Measurements from ENCODE around the gene TEAD4. TPM values are rescaled to one million over a fixed set of nuclear protein-coding genes. Genes with fewer than 3 reads are reported as not detected.

Gene TEAD4
- total RNA-seq, 2 experiments from 2014 or later = not detected

GRCh38 chr12:3012786-3013185 lies 53.6 kb downstream of the TEAD4 start:
- ChIA-PET POLR2A (interaction anchor here (0.6 kb wide), 1 partner anchor 13 kb away, joined by 3 read pairs; no protein-coding TSS in a partner anchor), CTCF (ENCODE audit: unreplicated experiment) (no interaction called here)
- Histone ChIP-seq H3K27ac (ENCODE audit: low read depth, low read length, poor library complexity, severe bottlenecking) (no peak overlapping the region), H3K9me3 (ENCODE audit: low read length) (no peaks in the 10 kb centered on the region), H2AFZ (ENCODE audit: low read length) (no peak overlapping the region), H3K36me3 (ENCODE audit: insufficient read depth, low read length) (no peaks in the 10 kb centered on the region), H4K20me1 (ENCODE audit: insufficient read depth, low read length) (no peaks in the 10 kb centered on the region), H3K79me2 (ENCODE audit: insufficient read depth, low read depth, low read length) (no peaks in the 10 kb centered on the region), H3K9me2 (ENCODE audit: insufficient read depth, low read length) (no peaks in the 10 kb centered on the region), H3K4me1 (ENCODE audit: insufficient read depth, low read length, poor library complexity, severe bottlenecking) (no peaks in the 10 kb centered on the region), H3K4me2 (ENCODE audit: low read length) (no peak overlapping the region), H3K4me3 (ENCODE audit: low read depth, low read length, poor library complexity, severe bottlenecking) (no peak overlapping the region)
- no peak for DNase-seq (ENCODE audit: low spot score)
- BruUV-seq (replicated peaks) = no TSS peak
- intact Hi-C loops (cut with micrococcal nuclease; ENCODE audit: unreplicated experiment) = no loop called here
- TF ChIP-seq EZH2phosphoT487 (IDR thresholded peaks at IDR 0.05; ENCODE audit: borderline replicate concordance, low read depth, low read length) (no peak), CTCF (conservative IDR thresholded peaks at IDR 0.05; ENCODE audit: low read length) (no peak)

- CTCF ChIA-PET (ENCODE audit: unreplicated experiment) = no interaction called here
- Histone ChIP-seq H3K4me3 (ENCODE audit: low read depth, low read length, poor library complexity, severe bottlenecking) (no peak overlapping the region), H4K20me1 (ENCODE audit: insufficient read depth, low read length) (no peaks in the 10 kb centered on the region), H3K36me3 (ENCODE audit: insufficient read depth, low read length) (no peaks in the 10 kb centered on the region), H3K4me1 (ENCODE audit: insufficient read depth, low read length, poor library complexity, severe bottlenecking) (no peaks in the 10 kb centered on the region), H3K4me2 (ENCODE audit: low read length) (no peak overlapping the region), H2AFZ (ENCODE audit: low read length) (no peak overlapping the region), H3K9me3 (ENCODE audit: low read length) (no peaks in the 10 kb centered on the region), H3K9me2 (ENCODE audit: insufficient read depth, low read length) (no peaks in the 10 kb centered on the region), H3K27ac (ENCODE audit: low read depth, low read length, poor library complexity, severe bottlenecking) (no peak overlapping the region), H3K79me2 (ENCODE audit: insufficient read depth, low read depth, low read length) (no peaks in the 10 kb centered on the region)
- POLR2A ChIA-PET = no interaction called here
- intact Hi-C loops (cut with micrococcal nuclease; ENCODE audit: unreplicated experiment) = no loop called here
- DNase-seq (ENCODE audit: low spot score) = no peak
- TF ChIP-seq EZH2phosphoT487 (IDR thresholded peaks at IDR 0.05; ENCODE audit: borderline replicate concordance, low read depth, low read length) (no peak), CTCF (conservative IDR thresholded peaks at IDR 0.05; ENCODE audit: low read length) (no peak)
- BruUV-seq (replicated peaks) = no TSS peak
Observed at GRCh38 chr12:3014641-3015040, 55.4 kb downstream of the TEAD4 start.

- ChIA-PET POLR2A (interaction anchor here (0.6 kb wide), 1 partner anchor 29 kb away, joined by 9 read pairs; no protein-coding TSS in a partner anchor), CTCF (ENCODE audit: unreplicated experiment) (no interaction called here)
- no peaks in the 10 kb centered on the region for H3K9me2 ChIP-seq (ENCODE audit: insufficient read depth, low read length)
- no peaks in the 10 kb centered on the region for H3K9me3 ChIP-seq (ENCODE audit: low read length)
- H3K4me3 ChIP-seq (ENCODE audit: low read depth, low read length, poor library complexity, severe bottlenecking) = no peak overlapping the region
- no peaks in the 10 kb centered on the region for H3K4me1 ChIP-seq (ENCODE audit: insufficient read depth, low read length, poor library complexity, severe bottlenecking)
- TF ChIP-seq CTCF (conservative IDR thresholded peaks at IDR 0.05; ENCODE audit: low read length) (no peak), EZH2phosphoT487 (IDR thresholded peaks at IDR 0.05; ENCODE audit: borderline replicate concordance, low read depth, low read length) (no peak)
- intact Hi-C loops (cut with micrococcal nuclease; ENCODE audit: unreplicated experiment) = no loop called here
- H2AFZ ChIP-seq (ENCODE audit: low read length) = no peak overlapping the region
- no peak overlapping the region for H3K27ac ChIP-seq (ENCODE audit: low read depth, low read length, poor library complexity, severe bottlenecking)
- H3K36me3 ChIP-seq (ENCODE audit: insufficient read depth, low read length) = no peaks in the 10 kb centered on the region
- no peak overlapping the region for H3K4me2 ChIP-seq (ENCODE audit: low read length)
- no peaks in the 10 kb centered on the region for H4K20me1 ChIP-seq (ENCODE audit: insufficient read depth, low read length)
- no TSS peak for BruUV-seq (replicated peaks)
- H3K79me2 ChIP-seq (ENCODE audit: insufficient read depth, low read depth, low read length) = no peaks in the 10 kb centered on the region
- no peak for DNase-seq (ENCODE audit: low spot score)
Observed at GRCh38 chr12:3015356-3015755, 56.2 kb downstream of the TEAD4 start.

Data from OCI-LY7 (cell line).